K562 (cell line): ENCODE data around the gene CDK1. TPM values are rescaled to one million over a fixed set of nuclear protein-coding genes. Genes with fewer than 3 reads are reported as not detected.

Experiments
- ATAC-seq: fragments of 200-7000 bp; cut with Tn5 transposase; 3 replicates; pipeline ENCODE4 v1.9.1; 2020; ENCODE audit warnings: moderate library complexity
- BruUV-seq: library from RNA; stranded (reverse); fragments of 400-500 nt; replicated peaks from 2 replicates; lab custom pipeline; 2021; lab: Mats Ljungman, UMichigan
- CTCF ChIA-PET: fragments of 300-600 bp; formaldehyde crosslinking; extraction: SDS; loops from one replicate; lab custom pipeline; 2021; ENCODE audit warnings: low intra/inter-chr PET ratio; lab: Yijun Ruan, JAX
- POLR2A ChIA-PET: fragments of 300-600, 350-650 bp; sonication (Branson Sonifier 250); formaldehyde crosslinking; extraction: SDS; loops from one replicate; lab custom pipeline; 2021; ENCODE audit warnings: antibody characterized with exemption, inconsistent platforms; lab: Yijun Ruan, JAX
- DNase-seq, 4 experiments: peaks; one replicate each; pipeline versions ENCODE4 v3.0.0 to v3.0.0-alpha.2; 2011 to 2018; ENCODE audit warnings: low spot score in 3 of 4, mixed read lengths in 3 of 4; ENCODE audit errors: extremely low read depth in 1 of 4
- FAIRE-seq: peaks from 2 replicates; lab custom pipeline; 2011; peaks lifted over from hg19 to GRCh38; lab: Jason Lieb, UNC
- H2AFZ ChIP-seq: 2 replicates; pipeline ENCODE4 v1.6.0; 2011; ENCODE audit warnings: low read depth, low read length, control low read depth, inconsistent platforms
- H3K27ac ChIP-seq: fragments of 200-600 bp; 3 replicates; pipeline ENCODE4 v1.8.0; 2011; ENCODE audit warnings: low read depth, mild to moderate bottlenecking, control low read depth, inconsistent platforms, low read length, moderate library complexity, mixed read lengths; ENCODE audit errors: extremely low read depth
- H3K27me3 ChIP-seq, 2 experiments: fragments of 300-600 bp in 1 of 2; 2 replicates in 1 of 2; 3 replicates in 1 of 2; pipeline versions ENCODE4 v1.6.0 to v1.8.0; 2011; ENCODE audit warnings: inconsistent platforms in 2 of 2, low read length in 2 of 2, mild to moderate bottlenecking in 1 of 2, mixed read lengths in 1 of 2, moderate library complexity in 1 of 2; ENCODE audit not compliant: control insufficient read depth in 2 of 2, insufficient read depth in 2 of 2
- H3K36me3 ChIP-seq: fragments of 300-600 bp; 3 replicates; pipeline ENCODE4 v1.8.0; 2011; ENCODE audit warnings: mild to moderate bottlenecking, low read length, inconsistent platforms; ENCODE audit not compliant: control insufficient read depth, insufficient read depth
- H3K4me1 ChIP-seq, 2 experiments: fragments of 200-600 bp in 1 of 2; replicated peaks in 1 of 2; 2 replicates in 1 of 2; 3 replicates in 1 of 2; pipeline versions ENCODE4 v1.5.1 to v1.8.0; 2011; ENCODE audit warnings: inconsistent platforms in 2 of 2, low read length in 2 of 2, mild to moderate bottlenecking in 1 of 2, mixed read lengths in 1 of 2, moderate library complexity in 1 of 2; ENCODE audit not compliant: control insufficient read depth in 2 of 2, insufficient read depth in 2 of 2
- H3K4me2 ChIP-seq: 2 replicates; pipeline ENCODE4 v1.6.1; 2011; ENCODE audit warnings: low read length, control low read depth, inconsistent platforms, mixed read lengths; ENCODE audit not compliant: insufficient read depth
- H3K4me3 ChIP-seq: fragments of 200-600 bp; sonication (generic), shearing (Covaris generic); 2 replicates; pipeline ENCODE4 v1.5.1; 2016; ENCODE audit warnings: control low read depth, inconsistent platforms
- H3K79me2 ChIP-seq: fragments of 200-600 bp; 3 replicates; pipeline ENCODE4 v1.8.0; 2011; ENCODE audit warnings: low read length, inconsistent platforms; ENCODE audit not compliant: control insufficient read depth, insufficient read depth
- H3K9ac ChIP-seq, 2 experiments: 2 replicates each; pipeline versions ENCODE4 v1.6.0 to v1.6.1; 2011; ENCODE audit warnings: low read depth in 2 of 2, low read length in 2 of 2, control low read depth in 1 of 2, inconsistent platforms in 1 of 2, mild to moderate bottlenecking in 1 of 2, mixed read lengths in 1 of 2; ENCODE audit not compliant: insufficient read depth in 1 of 2
- H3K9me1 ChIP-seq: one replicate; pipeline ENCODE4 v1.6.0; 2011; ENCODE audit warnings: inconsistent platforms, mild to moderate bottlenecking, low read length, moderate library complexity; ENCODE audit not compliant: control insufficient read depth, insufficient read depth
- H3K9me3 ChIP-seq: replicated peaks from 2 replicates; pipeline ENCODE4 v1.5.1; 2011; ENCODE audit warnings: low read depth, low read length, inconsistent platforms; ENCODE audit not compliant: control insufficient read depth, insufficient read depth
- H4K20me1 ChIP-seq: replicated peaks from 2 replicates; pipeline ENCODE4 v1.6.1; 2011; ENCODE audit warnings: low read length, inconsistent platforms, mixed read lengths; ENCODE audit not compliant: control insufficient read depth, insufficient read depth
- GABPA ChIP-seq: fragments of 200-800 bp; sonication (Bioruptor generic); conservative IDR thresholded peaks from 2 replicates; pipeline ENCODE4 v1.6.1; 2016; ENCODE audit warnings: low read depth, missing genetic modification characterization, missing compliant biosample characterization
- SMARCE1 ChIP-seq: fragments of 450-650 bp; IDR thresholded peaks from 2 replicates; pipeline ENCODE4 v1.7.1; 2016; ENCODE audit warnings: mild to moderate bottlenecking
- TGIF2 ChIP-seq: sonication (generic); formaldehyde crosslinking; IDR thresholded peaks from 2 replicates; pipeline ENCODE4 v1.8.1; 2022; ENCODE audit warnings: mild to moderate bottlenecking, missing genetic modification reagents, moderate library complexity
- VEZF1 ChIP-seq: fragments of 200-800 bp; sonication (Bioruptor generic); IDR thresholded peaks from 2 replicates; pipeline ENCODE4 v1.6.1; 2017; ENCODE audit warnings: missing genetic modification characterization, missing compliant biosample characterization
- WGBS: fragments of 100-300 bp; shearing (Covaris generic); methylation state at CpG from one replicate; pipeline ENCODE4 v1.1.6; 2016; ENCODE audit warnings: low coverage, mixed read lengths; ENCODE audit not compliant: insufficient coverage; ENCODE audit errors: missing lambda C conversion rate; 5-methylcytosine and 5-hydroxymethylcytosine counted together
- in situ Hi-C: fragments of 300-500 bp; cut with MboI; formaldehyde crosslinking; loops from 4 replicates; pipeline ENCODE4 v1.15.0; 2018; ENCODE audit warnings: inconsistent platforms, mixed read lengths
- intact Hi-C: fragments of 100-400 bp; cut with micrococcal nuclease; formaldehyde crosslinking; loops from 2 replicates; pipeline ENCODE4 v1.14.2; 2022
- polyA plus RNA-seq, 8 experiments: library from polyadenylated mRNA; depleted of rRNA in 4 of 8; stranded (reverse) in 5 of 8; unstranded in 3 of 8; fragments of >200 nt; fragmentation: Nextera tagmentation in 2 of 8; fragmentation: Illumina TruSeq in 1 of 8; extraction: Ambion mirVana in 2 of 8; extraction: Trizol in 1 of 8; gene quantifications; 2 replicates each; pipeline versions ENCODE4 v1.2.1 to v1.2.3, GENCODE V29; 2011 to 2014; ENCODE audit warnings: inconsistent platforms in 1 of 8, missing spikeins in 1 of 8
- total RNA-seq, 7 experiments: library from RNA; depleted of rRNA in 6 of 7; stranded (reverse); fragments of >200 nt in 6 of 7; fragmentation: Illumina TruSeq in 2 of 7; extraction: Trizol in 2 of 7; gene quantifications; 2 replicates each; pipeline versions ENCODE4 v1.2.1 to v1.2.3, GENCODE V29; 2011 to 2021; ENCODE audit warnings: low replicate concordance in 1 of 7
- TF ChIP-seq, protein P1 (sequence below): fragments of 450-650 bp; IDR thresholded peaks from 2 replicates; pipeline ENCODE4 v1.6.1; 2018; ENCODE audit warnings: mild to moderate bottlenecking, low read depth; ENCODE audit not compliant: partially characterized antibody

Gene CDK1
- total and polyA plus RNA-seq, 9 of the 15 experiments (the other 6 are each of a cell fraction or from before 2014, with no cell fraction given): 156 to 685 (median 236) TPM

DNA sequence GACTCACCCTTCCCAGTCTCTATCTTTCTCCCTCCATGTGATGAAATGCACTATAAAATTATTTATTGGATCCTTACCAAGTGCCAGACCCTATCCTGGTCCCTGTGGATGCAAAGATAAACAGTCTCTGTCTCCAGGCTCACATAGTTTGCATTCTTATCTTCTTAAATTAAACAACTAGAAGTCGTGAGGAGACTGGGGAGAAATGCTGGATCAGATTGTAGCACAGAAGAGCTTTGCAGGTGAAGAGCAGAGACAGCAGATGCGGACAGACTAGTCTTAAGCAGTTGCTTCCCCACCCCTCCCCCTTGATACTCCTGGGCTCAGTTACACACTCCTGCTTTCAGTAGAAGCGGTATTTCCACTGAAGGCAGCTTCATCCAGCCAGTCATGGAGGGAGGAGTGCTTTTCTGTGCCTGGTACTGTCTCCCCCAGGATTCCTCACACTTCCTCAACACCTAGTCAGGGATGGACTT, 20.8 kb upstream of the CDK1 start:
- H3K4me3 ChIP-seq: no peak overlapping the region
- intact Hi-C loops: no loop called here
- no peak overlapping the region for H2AFZ ChIP-seq
- no peaks in the 10 kb centered on the region for H3K9me3 ChIP-seq
- no peaks in the 10 kb centered on the region for H4K20me1 ChIP-seq
- no peaks in the 10 kb centered on the region for H3K36me3 ChIP-seq
- no peak overlapping the region for H3K4me2 ChIP-seq
- TF ChIP-seq VEZF1 (no peak), GABPA (no peak), SMARCE1 (no peak), TGIF2 (no peak)
- TF ChIP-seq, protein P1, sequence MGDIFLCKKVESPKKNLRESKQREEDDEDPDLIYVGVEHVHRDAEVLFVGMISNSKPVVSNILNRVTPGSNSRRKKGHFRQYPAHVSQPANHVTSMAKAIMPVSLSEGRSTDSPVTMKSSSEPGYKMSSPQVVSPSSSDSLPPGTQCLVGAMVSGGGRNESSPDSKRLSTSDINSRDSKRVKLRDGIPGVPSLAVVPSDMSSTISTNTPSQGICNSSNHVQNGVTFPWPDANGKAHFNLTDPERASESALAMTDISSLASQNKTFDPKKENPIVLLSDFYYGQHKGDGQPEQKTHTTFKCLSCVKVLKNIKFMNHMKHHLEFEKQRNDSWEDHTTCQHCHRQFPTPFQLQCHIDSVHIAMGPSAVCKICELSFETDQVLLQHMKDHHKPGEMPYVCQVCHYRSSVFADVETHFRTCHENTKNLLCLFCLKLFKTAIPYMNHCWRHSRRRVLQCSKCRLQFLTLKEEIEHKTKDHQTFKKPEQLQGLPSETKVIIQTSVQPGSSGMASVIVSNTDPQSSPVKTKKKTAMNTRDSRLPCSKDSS: no peak
- no peak; the same call in 2 of the 3 replicates for ATAC-seq
- WGBS: 3% methylated on average over 3 of the region's 3 CpGs
- H3K9ac ChIP-seq: no peak overlapping the region
- no peak for FAIRE-seq
- ChIA-PET CTCF (no interaction called here), POLR2A (no interaction called here)
- no peaks in the 10 kb centered on the region for H3K4me1 ChIP-seq
- BruUV-seq: no TSS peak
- DNase-seq: no peak
- no peak overlapping the region for H3K27ac ChIP-seq
- peaks cover 4 to 22% of the 10 kb centered on the region in 2 experiments; a peak in 4 of 5 replicates for H3K27me3 ChIP-seq
- in situ Hi-C loops: loop anchor here (10.0 kb wide), 1 partner anchor 303 kb away; no protein-coding TSS in a partner anchor
- H3K79me2 ChIP-seq: no peaks in the 10 kb centered on the region
- H3K9me1 ChIP-seq: no peaks in the 10 kb centered on the region
